Epithelial cell of prostate (primary cell): ENCODE data around the gene RELT.

Experiments
- DNase-seq: peaks from one replicate; pipeline ENCODE4 v3.0.0-alpha.2; 2011; ENCODE audit warnings: low read depth, low spot score
- H3K27ac ChIP-seq: fragments of 450-650 bp; 2 replicates; pipeline ENCODE4 v1.5.1; 2017; ENCODE audit warnings: mild to moderate bottlenecking

RELT gene

DNA sequence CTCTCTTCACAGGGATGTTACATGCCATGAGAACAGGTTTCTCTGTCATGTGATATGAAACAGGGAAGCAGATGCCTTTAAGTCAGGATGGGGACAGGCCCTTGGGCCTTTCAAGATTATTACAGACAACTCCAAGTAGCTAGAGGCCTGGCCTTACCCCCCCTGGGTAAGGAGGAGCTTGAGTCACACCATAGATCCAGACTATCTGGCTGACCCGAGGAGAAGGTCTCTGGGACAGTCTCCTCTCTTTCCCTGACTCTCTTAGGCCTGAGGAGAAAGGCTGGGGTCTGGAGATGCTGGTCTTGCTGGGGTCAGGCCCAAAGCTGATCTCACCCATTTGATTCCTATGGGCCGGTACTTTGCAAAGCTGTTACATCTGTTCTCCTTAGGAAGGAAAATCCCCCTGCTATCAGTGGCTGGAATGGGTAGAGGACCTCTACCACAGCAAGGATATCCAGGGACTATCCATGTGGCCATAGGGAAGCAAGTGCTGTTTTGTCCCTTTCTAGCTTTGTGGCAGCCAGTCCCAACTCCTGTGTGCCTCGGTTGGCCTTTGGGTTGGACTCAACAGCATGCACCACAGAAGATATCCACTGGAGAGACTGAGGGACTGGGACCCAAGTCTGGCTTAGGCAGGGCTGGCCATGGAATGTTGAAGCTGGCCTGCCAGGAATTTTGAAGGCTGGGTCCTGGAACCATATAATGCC, 25.2 kb downstream of the RELT start:
- DNase-seq, result no peak
- H3K27ac ChIP-seq, result no peak overlapping the region

DNA sequence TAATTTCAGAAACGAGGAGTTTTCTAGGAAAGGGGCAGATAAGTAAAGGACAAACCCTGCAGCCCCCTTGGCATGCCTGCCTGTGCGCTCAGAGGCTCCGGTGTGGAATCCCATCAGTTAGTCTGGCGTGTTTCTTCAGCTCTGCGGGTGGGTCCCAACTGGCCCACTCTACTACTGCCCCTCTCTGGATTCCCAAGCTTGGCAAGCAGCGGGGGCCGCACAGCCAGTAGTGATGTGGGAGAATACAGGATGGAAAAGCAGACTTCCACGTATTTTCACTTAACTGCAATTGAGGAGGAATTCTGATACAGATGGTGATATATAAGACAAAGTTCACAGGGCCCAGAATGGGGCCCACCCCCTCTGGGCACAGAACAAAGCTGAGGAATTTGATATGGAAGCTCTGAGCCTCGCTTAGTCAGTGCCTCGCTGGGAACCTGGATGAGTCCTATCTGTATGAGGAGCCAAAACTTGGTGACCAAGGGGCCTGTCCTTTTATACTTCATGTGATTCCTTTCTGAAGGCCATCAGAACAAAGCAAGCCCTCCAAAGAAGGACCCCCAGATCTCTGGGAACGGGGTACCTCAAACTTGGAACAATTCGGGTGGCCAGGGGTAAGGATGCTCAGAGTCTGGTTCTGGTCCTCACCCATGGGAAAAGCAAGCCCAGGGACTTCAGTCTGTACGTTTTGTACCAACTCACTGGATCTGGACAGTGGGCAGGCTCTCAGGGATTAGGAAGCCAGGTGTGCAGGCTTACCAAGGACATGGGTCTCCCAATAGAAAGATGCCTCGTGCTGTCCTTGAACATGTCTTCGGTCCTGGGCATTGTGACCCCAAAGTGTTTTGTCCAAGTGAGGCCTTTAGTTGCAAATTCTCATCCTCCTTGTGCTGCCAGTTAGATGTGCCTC, 26.0 kb downstream of the RELT start:
- DNase-seq, result no peak
- no peak overlapping the region for H3K27ac ChIP-seq

DNA sequence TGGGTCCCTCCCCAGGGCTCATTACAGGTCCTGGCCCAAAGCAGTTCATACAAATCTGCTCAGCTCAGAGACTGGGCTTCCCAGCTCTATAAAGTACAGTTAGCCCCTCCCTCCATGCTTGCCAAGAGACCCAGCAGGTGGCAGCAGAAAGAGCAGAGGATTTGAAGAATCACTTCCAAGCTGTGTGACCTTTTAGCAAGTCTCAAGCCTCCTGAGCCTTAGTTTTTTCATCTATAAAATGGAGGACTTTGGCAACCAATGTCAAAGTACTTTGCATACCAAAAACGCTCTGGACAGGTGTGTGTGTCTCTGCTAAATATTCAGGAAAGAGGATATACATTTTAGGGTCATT, 26.6 kb downstream of the RELT start:
- H3K27ac ChIP-seq, result no peak overlapping the region
- no peak for DNase-seq

DNA sequence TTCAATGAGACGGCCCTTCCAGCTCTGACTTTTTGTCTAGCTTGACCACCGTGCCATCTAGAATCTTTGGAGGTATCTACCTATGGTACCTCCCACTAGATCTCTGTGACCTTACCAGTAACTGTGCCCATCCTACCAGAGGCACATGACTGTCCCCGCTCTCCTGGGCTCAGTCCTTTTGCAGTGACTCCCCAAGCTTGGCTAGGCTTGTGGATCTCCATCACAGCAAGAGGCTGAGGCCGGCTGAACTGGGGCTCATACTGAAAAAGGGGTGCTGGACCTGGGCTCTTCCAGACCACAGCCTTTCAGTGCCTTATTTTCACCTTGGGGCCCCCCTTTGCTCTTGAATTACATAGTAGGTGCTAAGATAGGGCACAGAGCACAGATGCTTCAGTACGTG, 27.3 kb downstream of the RELT start:
- H3K27ac ChIP-seq, result no peak overlapping the region
- no peak for DNase-seq

DNA sequence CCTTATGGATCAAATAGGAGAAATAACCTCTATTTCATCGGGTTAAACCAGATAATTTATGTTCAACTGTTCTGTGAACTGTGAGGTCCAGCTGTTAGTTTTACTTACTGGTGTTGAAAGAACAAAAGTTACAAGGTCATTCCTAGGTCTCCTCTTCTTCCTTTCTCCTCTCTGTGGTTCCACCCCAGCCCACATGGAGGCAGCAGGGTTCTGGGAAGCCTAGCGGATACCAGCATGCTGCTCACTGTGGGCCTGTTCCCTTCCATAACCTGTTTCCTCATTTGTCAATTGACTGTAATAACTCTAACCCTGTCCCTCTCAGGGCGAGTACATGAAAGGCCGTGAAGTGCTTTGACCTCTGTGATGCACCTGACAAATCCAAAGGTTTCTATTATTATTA, 27.8 kb downstream of the RELT start:
- DNase-seq, result no peak
- no peak overlapping the region for H3K27ac ChIP-seq

DNA sequence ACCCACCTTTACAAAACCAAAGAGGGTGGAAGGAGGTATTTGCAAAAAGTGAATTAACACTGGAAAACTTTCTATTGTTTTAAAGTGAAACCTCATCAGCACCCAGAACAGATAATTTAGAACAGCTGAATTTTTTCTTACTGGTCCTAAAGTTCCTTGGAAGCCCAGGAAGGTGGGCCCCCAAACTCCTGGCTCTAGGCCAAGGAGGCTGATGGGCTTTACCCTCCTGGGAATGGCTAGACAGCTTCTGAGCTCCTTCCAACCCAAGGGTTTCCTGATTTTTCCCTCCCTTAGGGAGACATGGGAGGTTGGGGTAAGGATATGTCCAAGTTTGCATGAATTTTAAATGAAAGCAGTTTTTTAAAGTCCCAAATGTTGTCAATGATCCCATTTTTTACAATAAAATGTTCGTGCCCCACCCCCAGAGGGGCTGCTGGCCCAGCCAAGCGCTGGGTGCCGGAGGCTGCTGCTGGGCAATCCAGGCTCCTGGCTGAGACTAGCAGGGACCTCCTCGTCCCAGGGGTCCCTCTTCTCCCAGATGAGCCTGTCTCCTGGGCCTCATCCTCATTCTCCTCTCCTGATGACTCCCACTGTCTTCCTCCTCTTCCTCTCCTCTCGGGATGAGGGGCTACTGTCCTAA, 28.4 kb downstream of the RELT start:
- DNase-seq, result no peak
- no peak overlapping the region for H3K27ac ChIP-seq

DNA sequence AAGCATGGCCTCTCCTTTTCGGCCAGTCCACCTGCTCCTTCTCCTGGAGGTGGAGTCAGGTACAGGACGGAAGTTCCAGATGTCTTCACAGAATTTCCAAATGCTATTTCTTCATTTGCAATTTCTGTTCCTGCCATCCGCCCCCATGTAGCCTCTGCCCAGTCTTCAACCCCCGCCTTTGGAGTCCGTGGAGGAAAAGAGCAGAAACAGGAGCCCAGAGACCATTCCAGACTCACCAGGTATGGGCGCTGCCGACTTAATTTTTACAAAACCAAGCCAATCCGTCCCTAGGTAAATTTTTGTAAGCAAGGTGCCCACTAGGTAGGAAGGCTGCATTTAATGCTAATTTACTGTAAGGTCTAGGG, 28.9 kb downstream of the RELT start:
- DNase-seq, result no peak
- H3K27ac ChIP-seq, result no peak overlapping the region

DNA sequence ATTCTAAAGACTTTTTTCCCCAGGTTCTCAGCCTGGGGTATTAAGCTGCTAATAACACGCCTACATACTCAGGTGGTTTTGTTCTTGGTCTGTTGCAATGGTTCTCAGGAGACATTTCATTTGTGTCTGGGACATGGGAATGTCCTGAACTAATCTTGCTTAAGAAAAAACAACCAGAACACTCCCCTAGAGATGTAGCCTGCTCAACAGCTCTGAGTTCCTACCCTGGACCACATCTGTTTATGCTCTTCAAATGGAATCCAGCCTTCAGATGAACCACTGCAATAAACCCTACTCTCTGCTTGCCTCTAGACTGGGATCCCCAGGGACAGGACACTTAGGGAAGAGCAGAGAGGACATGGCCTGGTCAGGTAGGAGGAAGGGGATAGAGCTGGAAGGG, 29.9 kb downstream of the RELT start:
- DNase-seq, result no peak
- no peak overlapping the region for H3K27ac ChIP-seq

DNA sequence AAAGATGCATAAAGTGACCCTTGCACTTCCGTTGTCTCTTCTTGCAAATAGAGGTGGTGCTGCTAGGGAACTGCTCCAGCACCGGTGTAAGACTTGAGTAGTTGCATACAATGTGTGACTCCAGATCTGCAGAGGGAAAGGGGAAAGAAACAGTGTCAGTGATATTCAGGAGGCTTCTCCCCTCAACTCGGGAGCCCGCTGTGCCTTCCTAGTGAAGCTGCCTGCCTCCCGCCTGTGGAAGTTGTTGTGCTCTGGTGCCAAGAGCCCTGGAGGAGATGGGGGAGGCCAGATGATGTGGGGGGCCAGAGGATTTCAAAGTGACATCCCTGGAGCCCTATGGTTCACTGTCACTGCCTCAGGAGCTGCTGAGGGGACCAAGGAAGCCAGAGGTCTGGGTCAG, 30.4 kb downstream of the RELT start:
- DNase-seq, result no peak
- H3K27ac ChIP-seq, result no peak overlapping the region

DNA sequence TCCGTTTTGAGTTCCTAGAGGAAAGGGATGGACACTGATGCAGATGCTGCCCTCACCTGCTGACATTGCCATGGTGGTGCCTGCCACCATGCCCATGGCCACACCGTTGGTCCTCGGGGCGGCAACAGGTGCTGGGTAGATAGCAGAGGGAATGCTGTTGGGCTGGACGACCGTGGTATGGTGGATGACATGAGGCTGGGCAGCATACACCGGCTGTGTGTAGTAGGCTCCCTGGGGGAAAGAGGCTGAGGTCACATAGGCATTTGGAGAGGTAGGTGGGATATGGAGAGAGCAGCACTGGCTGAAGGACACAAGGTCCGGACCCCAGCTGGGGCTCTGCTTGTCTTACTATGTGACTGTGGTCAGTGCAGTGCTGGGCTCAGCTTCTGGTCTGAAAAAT, 33.2 kb downstream of the RELT start:
- DNase-seq, result no peak
- no peak overlapping the region for H3K27ac ChIP-seq

DNA sequence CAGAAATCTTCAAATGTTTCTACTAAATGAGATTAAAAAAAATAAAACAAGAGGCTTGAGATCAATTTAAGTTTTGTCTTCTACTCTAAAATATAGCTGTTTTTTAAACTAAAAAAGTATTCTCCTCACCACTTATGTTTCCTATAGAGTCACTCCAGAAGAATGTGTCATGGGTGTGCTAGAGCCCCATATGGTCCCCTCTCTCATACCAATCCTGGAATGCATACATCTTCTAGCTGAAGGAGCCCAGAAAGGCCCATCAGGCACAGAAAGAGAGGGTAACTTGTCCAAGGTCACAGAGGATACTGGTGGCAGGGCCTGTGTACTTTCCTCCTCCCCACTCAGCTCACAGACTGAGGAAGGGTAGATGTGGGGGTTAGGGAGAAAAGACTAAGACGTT, 34.4 kb downstream of the RELT start:
- no peak overlapping the region for H3K27ac ChIP-seq
- DNase-seq, result no peak

DNA sequence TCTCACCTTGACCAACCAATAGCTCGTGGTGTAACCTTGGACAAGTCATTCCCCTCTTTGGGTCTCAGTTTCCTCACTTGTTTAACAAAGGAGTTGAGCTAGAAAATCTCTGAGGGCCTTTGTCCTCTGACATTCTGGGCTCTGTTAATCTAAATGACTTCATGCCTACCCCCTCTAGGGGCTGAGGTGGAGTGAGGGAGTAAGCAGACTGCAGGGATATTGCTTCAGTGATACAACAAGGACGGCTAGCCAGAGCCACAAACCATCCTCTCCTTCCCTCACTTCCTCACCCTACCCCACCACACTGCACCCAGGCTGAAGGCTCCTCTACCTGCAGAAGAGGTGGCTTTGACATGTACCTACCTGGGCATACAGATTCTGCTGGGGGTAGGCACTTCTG, 34.8 kb downstream of the RELT start:
- no peak for DNase-seq
- no peak overlapping the region for H3K27ac ChIP-seq

DNA sequence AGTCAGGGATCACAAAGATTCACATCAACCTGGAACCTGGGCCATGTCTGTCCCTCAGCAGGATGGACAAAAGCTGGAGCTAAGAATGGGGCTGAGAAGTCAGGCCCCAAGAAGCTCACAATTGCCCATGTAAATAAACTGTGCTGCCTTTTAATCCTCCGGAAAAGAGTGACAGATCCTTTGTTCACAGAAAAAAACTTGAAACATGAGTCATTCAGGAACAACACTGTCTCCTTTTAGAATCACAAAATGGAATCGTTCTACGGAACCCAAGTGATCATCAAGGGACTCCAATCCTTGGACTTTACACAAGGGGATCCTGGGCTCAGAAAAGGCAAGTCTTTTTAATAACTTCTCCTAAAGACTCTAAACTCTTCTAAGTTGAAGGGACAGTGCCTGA, 36.1 kb downstream of the RELT start:
- no peak for DNase-seq
- H3K27ac ChIP-seq, result no peak overlapping the region

DNA sequence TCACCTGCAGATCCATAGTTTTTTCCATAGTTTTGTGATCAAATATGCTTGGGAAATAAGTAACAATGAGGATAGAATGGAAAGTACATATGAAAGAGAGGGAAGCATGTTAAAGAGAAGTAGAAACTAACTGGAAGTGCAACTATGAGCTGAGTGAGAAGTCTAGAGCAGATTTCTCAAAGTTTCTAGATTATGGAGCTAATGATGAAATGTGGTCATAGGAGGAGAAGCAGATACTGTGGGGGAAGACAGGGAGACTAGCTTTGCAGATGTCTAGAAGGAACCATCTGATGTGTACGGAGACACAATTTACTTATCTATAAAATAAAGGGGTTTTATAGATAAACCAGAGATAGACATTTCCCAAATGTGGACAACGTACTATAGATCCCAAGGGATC, 37.1 kb downstream of the RELT start:
- H3K27ac ChIP-seq, result no peak overlapping the region

DNA sequence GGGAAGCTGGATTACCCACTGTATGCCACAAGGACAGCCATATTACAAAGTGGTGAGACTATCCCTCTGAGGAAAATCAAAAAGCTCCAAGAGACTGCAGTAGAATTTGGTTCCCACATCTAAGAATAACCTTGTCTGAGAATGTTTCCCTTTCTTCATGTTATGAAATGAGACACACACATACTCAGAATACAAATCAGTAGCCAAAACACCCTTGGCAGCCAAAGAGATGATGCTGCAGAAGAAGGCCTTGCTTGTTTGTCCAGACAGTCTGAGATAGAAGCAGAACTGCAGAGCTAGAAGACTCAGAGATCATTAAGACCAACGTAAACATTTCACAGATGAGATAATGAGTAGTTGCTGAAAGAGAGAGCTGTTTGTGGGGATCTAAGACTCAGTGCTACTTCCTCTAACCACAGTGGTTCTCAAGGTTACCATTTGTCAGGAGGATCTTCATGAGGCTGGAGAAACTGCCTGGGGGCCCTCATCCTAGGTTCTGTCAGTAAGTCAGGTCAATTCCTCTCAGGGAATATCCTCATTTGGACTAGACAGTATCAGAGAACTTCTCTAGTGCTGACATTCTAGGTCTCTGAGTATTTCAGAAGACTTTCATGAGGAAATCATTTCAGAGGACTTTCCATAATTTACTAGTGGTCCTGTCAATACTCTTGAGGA, 38.9 kb downstream of the RELT start:
- H3K27ac ChIP-seq, result no peak overlapping the region
- DNase-seq, result no peak

More for the DNA sequence above, 37.1 kb downstream of the RELT start:
- DNase-seq, result no peak

DNA sequence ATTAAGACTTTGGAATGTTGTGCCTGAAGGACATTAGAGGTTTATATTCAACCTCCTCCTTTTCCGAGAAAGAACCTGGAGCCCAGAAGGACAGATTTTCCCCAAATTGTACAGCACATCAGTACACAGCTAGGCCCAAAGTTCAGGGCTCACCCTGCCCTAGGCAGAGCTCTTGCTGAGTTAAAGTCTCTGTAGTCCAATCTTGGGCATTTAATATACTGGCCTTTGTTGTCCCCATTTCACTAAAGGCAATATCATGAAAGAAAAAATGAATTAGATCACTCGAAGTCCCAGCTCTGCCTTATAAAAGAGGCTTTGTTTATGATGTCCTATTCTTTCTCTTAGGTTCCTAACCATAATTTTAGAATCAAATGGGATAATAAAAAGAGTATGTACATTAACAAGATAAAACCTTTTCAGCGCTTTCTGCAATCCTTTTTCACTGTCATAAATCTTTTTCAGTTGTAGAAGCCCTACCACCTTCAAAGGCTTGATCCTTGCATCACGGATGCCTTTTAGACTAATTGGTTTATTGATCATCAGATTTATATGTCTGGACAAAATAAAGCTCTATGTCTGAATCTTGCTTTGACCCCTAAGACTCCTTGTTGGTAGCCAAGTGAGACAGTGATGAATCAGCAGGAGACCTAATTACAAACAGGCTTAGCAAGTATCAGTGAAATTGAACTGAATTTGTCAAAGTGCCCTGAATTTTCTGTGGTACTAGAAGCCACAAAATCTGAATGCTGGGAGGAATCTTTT, 39.8 kb downstream of the RELT start:
- H3K27ac ChIP-seq, result no peak overlapping the region
- no peak for DNase-seq

DNA sequence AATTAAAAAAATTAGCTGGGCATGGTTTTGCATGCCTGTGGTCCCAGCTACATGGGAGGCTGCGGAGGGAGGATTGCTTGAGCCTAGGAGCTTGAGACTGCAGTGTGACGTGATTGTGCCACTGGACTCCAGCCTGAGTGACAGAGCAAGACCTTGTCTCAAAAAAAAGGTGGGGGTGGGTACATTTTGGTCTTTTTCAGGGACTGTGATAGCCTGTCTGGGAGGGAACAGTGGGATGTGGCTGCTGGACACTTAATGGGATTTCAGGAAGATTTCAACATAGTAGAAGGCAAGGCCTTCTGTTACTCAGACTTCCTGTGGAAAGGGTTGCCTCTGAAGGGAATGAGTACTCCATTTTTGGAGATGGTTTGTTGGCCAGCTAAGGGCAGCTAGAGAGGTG, 40.6 kb downstream of the RELT start:
- DNase-seq, result no peak
- no peak overlapping the region for H3K27ac ChIP-seq

DNA sequence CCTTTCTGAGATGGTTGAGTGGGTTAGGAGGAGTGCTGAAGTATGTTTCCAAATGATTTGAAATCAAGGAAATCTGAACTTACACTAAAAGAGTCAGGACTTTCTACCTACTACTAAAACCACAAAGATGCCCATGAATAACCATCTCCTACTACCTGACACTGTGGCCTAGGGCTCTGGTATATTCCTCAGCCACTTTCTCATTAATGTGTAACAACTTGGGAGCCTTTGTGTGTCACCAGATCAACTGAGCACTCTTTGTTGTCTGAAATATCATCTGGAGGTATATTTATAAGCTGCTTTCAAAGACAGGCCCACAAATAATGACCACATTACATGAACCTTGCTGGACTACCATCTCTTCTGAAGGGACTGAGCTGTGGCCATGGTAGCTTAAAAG, 43.9 kb downstream of the RELT start:
- DNase-seq, result no peak
- no peak overlapping the region for H3K27ac ChIP-seq

DNA sequence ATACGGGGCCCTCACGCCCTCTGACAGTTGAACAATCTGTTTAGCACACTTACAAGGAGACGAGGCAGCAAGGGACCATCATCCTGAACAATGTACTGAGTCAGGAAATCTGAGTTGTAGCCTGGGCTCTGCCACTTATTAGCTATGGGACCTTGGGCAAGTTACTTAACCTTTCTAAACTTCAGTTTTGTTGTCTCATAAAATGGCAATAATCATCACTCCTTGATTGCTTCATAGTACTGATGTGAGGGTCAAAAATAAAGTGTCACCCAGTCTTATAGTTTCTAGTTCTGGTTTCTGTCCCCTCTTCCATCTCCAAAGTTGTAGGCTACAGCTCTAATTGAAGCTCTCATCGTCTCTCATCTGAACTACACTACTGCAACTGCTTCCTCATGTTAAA, 46.7 kb downstream of the RELT start:
- no peak overlapping the region for H3K27ac ChIP-seq
- DNase-seq, result no peak

DNA sequence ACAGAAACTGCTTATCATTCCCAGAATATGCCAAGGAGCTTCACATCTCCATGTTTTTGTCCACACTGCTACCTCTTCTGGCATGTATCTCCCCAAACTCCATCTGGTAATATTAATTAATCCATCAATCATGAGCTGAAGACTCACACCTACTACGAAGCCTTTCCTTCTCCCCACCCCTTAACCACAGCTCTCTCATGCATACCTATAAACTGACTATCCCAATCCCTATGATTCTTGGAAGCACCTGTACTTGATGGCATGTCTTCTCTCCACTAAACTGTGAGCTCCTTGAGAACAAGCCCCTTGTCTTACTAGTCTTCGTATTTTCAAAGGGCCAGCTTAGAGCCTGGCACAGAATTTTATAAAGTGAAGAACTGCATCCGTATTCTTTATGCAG, 47.3 kb downstream of the RELT start:
- no peak overlapping the region for H3K27ac ChIP-seq
- peak; percentile 8 for DNase-seq
